BLaER1 treated with 17β-estradiol and CSF1 and Interleukin-3, amounts not matched to agents 10 nM and 100 nM (cell line): Measurements from ENCODE around the gene SNAPC2.

Experiments used
- H3K27ac ChIP-seq, 11 experiments: shearing (Covaris generic); formaldehyde crosslinking; 2 replicates each; pipeline ENCODE4 v1.8.1; 2022
- H3K27me3 ChIP-seq, 11 experiments: shearing (Covaris generic); formaldehyde crosslinking; 2 replicates each; pipeline ENCODE4 v1.8.1; 2022
- H3K36me3 ChIP-seq, 11 experiments: shearing (Covaris generic); formaldehyde crosslinking; 2 replicates each; pipeline ENCODE4 v1.8.1; 2022
- H3K4me1 ChIP-seq, 10 experiments: shearing (Covaris generic); formaldehyde crosslinking; 2 replicates each; pipeline ENCODE4 v1.8.1; 2022
- H3K4me2 ChIP-seq, 11 experiments: shearing (Covaris generic); formaldehyde crosslinking; 2 replicates each; pipeline ENCODE4 v1.8.1; 2022
- H3K4me3 ChIP-seq, 10 experiments: shearing (Covaris generic); formaldehyde crosslinking; 2 replicates each; pipeline ENCODE4 v1.8.1; 2022
- H3K9ac ChIP-seq, 11 experiments: shearing (Covaris generic); formaldehyde crosslinking; 2 replicates each; pipeline ENCODE4 v1.8.1; 2022
- H3K9me3 ChIP-seq, 11 experiments: shearing (Covaris generic); formaldehyde crosslinking; replicated peaks in 1 of 11; 2 replicates each; pipeline ENCODE4 v1.8.1; 2022
- H4K20me1 ChIP-seq, 11 experiments: shearing (Covaris generic); formaldehyde crosslinking; 2 replicates each; pipeline ENCODE4 v1.8.1; 2022
- Cebpa-rat ChIP-seq, 11 experiments: shearing (Covaris generic); IDR thresholded peaks; 2 replicates each; pipeline ENCODE4 v1.8.1; 2022

SNAPC2 gene

GRCh38 chr19:7941895-7942596, 21.9 kb downstream of the SNAPC2 start:
- peaks cover 37 to 54% (median 48%) of the 10 kb centered on the region in 11 experiments for H3K36me3 ChIP-seq
- peak overlapping the region in 4 of 11 experiments; percentile 92 to 97 (median 94); a peak in 5 of 22 replicates for H3K27ac ChIP-seq
- peaks cover 23 to 42% (median 28%) of the 10 kb centered on the region in 10 experiments for H3K4me1 ChIP-seq
- peak overlapping the region; percentile 78 to 98 (median 89) for H3K4me2 ChIP-seq
- H3K4me3 ChIP-seq, result peak overlapping the region; percentile 73 to 97 (median 92); a peak in 19 of 20 replicates
- H3K9ac ChIP-seq, result peak overlapping the region; percentile 90 to 98 (median 96); a peak in 20 of 22 replicates
- no peaks in the 10 kb centered on the region for H3K9me3 ChIP-seq
- H3K27me3 ChIP-seq, result no peaks in the 10 kb centered on the region
- TF ChIP-seq Cebpa-rat (IDR thresholded peaks at IDR 0.05), result no peak
- peaks cover 0 to 69% (median 49%) of the 10 kb centered on the region in 11 experiments; a peak in 18 of 22 replicates for H4K20me1 ChIP-seq

DNA sequence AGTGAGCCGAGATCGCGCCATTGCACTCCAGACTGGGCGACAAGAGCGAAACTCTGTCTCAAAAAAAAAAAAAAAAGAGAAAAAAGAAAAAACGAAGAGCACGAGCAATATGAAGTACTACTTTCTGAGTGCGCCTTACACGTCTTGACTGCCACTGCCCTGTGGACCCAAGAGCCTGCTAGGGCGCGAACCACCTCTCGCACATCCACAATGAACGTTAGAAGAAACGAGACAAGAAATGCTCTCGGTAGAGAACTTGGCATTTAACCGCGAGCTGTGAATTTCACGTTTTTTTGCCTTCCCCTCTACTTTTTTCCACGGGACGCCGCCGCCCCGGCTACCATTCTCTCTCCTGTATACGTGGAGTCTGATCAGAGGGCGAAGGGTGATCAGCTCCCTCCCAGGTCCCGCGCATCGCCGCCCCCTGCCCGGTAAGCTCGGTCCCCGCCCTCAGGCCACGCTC, 22.9 kb downstream of the SNAPC2 start:
- Histone ChIP-seq H3K9ac (peak overlapping the region; percentile 90 to 98 (median 96)), H3K9me3 (no peaks in the 10 kb centered on the region), H3K27me3 (no peaks in the 10 kb centered on the region), H3K36me3 (peaks cover 27 to 46% (median 38%) of the 10 kb centered on the region in 11 experiments), H3K4me1 (peaks cover 23 to 42% (median 28%) of the 10 kb centered on the region in 10 experiments), H4K20me1 (peaks cover 0 to 67% (median 39%) of the 10 kb centered on the region in 11 experiments; a peak in 15 of 22 replicates), H3K4me2 (peak overlapping the region; percentile 78 to 98 (median 89)), H3K27ac (peak overlapping the region; percentile 83 to 97 (median 92)), H3K4me3 (peak overlapping the region; percentile 73 to 97 (median 92))
- no peak for TF ChIP-seq Cebpa-rat (IDR thresholded peaks at IDR 0.05)

DNA sequence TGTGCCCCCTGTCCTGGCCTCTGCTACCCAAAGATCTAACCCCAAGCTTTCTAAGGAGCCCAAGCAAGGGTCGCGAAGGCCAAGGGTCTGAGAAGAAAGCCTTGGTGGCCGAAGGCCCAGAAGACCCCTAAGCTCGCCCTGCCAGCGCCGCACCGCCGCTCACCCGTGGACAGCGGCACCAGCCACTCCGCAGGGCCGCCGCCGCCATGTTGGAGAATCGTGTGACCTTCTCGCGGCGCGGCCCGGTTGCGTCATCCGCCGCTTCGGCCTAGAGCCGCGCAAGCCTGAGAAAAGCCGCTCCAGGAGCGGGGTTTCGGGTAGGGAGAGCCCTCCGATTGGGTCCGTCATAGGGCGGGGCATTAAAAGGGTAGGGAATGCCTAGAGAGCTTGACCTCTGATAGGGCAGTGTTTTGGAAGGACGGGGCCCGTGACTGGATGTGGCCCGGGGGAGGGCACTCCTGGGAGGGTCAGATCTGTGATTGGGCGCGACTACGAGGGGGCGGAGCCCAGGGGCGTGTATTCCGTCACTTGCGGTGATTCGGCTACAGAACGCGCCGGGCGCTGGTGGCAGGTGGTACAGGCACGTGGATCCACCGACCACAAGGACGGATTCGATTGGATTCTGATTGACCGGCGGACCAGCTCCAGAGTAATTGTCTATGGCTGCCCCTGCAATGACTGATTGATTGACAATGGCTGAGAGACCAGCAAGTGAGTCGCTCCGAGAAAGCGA, 23.5 kb downstream of the SNAPC2 start, which contains the start of gene TIMM44:
Gene TIMM44, minus strand, starts transcription at position 223 of the 733 bp plus-strand sequence. Its CDS starts 15 bp downstream, at position 208.
- peak within 1 kb of the TSS; percentile 83 to 97 (median 92) for H3K27ac ChIP-seq
- peaks cover 0 to 61% (median 33%) of the 10 kb centered on the region in 11 experiments; a peak in 15 of 22 replicates for H4K20me1 ChIP-seq
- peak; percentile 46 to 99 (median 96); a peak in 21 of 22 replicates for TF ChIP-seq Cebpa-rat (IDR thresholded peaks at IDR 0.05)
- peak within 1 kb of the TSS; percentile 73 to 97 (median 92) for H3K4me3 ChIP-seq
- H3K4me2 ChIP-seq, result peak within 1 kb of the TSS; percentile 78 to 98 (median 90)
- H3K4me1 ChIP-seq, result peaks cover 23 to 42% (median 28%) of the 10 kb centered on the region in 10 experiments
- no peaks in the 10 kb centered on the region for H3K27me3 ChIP-seq
- H3K9ac ChIP-seq, result peak within 1 kb of the TSS; percentile 90 to 98 (median 96)
- H3K36me3 ChIP-seq, result peaks cover 21 to 40% (median 32%) of the 10 kb centered on the region in 11 experiments
- no peaks in the 10 kb centered on the region for H3K9me3 ChIP-seq

- peaks cover 16 to 34% (median 25%) of the 10 kb centered on the region in 11 experiments for H3K36me3 ChIP-seq
- peak overlapping the region in 10 of 11 experiments; percentile 53 to 92 (median 84); a peak in 21 of 22 replicates for H3K27ac ChIP-seq
- peak overlapping the region; percentile 73 to 97 (median 92) for H3K4me3 ChIP-seq
- peaks cover 0 to 54% (median 28%) of the 10 kb centered on the region in 11 experiments; a peak in 15 of 22 replicates for H4K20me1 ChIP-seq
- H3K9ac ChIP-seq, result peak overlapping the region; percentile 51 to 98 (median 95)
- H3K4me1 ChIP-seq, result peaks cover 23 to 42% (median 28%) of the 10 kb centered on the region in 10 experiments
- H3K9me3 ChIP-seq, result no peaks in the 10 kb centered on the region
- no peak for TF ChIP-seq Cebpa-rat (IDR thresholded peaks at IDR 0.05)
- no peaks in the 10 kb centered on the region for H3K27me3 ChIP-seq
- H3K4me2 ChIP-seq, result peak overlapping the region; percentile 77 to 96 (median 84)
Measured at GRCh38 chr19:7944177-7944761, 24.1 kb downstream of the SNAPC2 start.

- Histone ChIP-seq H3K4me3 (no peak overlapping the region), H3K36me3 (peaks cover 0 to 4% (median 0%) of the 10 kb centered on the region in 11 experiments; a peak in 1 of 22 replicates), H3K4me1 (peaks cover 21 to 39% (median 28%) of the 10 kb centered on the region in 10 experiments), H4K20me1 (peaks cover 0 to 22% (median 8%) of the 10 kb centered on the region in 11 experiments; a peak in 11 of 22 replicates), H3K27me3 (no peaks in the 10 kb centered on the region), H3K4me2 (no peak overlapping the region), H3K27ac (no peak overlapping the region), H3K9me3 (no peaks in the 10 kb centered on the region), H3K9ac (no peak overlapping the region)
- no peak for TF ChIP-seq Cebpa-rat (IDR thresholded peaks at IDR 0.05)
Measured at GRCh38 chr19:7947939-7948338, 27.8 kb downstream of the SNAPC2 start.

GRCh38 chr19:7953060-7953459, 32.9 kb downstream of the SNAPC2 start:
- H3K4me3 ChIP-seq, result no peak overlapping the region
- H3K36me3 ChIP-seq, result peaks cover 4 to 23% (median 8%) of the 10 kb centered on the region in 11 experiments; a peak in 21 of 22 replicates
- peaks cover 20 to 39% (median 33%) of the 10 kb centered on the region in 10 experiments; a peak in 19 of 20 replicates for H3K4me1 ChIP-seq
- peaks cover 0 to 8% (median under 1%) of the 10 kb centered on the region in 11 experiments; a peak in 6 of 22 replicates for H4K20me1 ChIP-seq
- H3K27ac ChIP-seq, result peak overlapping the region in 5 of 11 experiments; percentile 1 to 54 (median 29); a peak in 7 of 22 replicates
- TF ChIP-seq Cebpa-rat (IDR thresholded peaks at IDR 0.05), result no peak
- H3K27me3 ChIP-seq, result no peaks in the 10 kb centered on the region
- H3K4me2 ChIP-seq, result peak overlapping the region; percentile 22 to 80 (median 62); a peak in 19 of 22 replicates
- H3K9ac ChIP-seq, result peak overlapping the region in 4 of 11 experiments; percentile 16 to 42 (median 25); a peak in 3 of 22 replicates
- H3K9me3 ChIP-seq, result no peaks in the 10 kb centered on the region

- H3K4me2 ChIP-seq, result peak overlapping the region in 4 of 11 experiments; percentile 23 to 58 (median 40); a peak in 5 of 22 replicates
- H3K4me3 ChIP-seq, result no peak overlapping the region
- no peak overlapping the region for H3K9ac ChIP-seq
- no peak for TF ChIP-seq Cebpa-rat (IDR thresholded peaks at IDR 0.05)
- peaks cover 20 to 43% (median 34%) of the 10 kb centered on the region in 10 experiments; a peak in 19 of 20 replicates for H3K4me1 ChIP-seq
- no peaks in the 10 kb centered on the region for H3K27me3 ChIP-seq
- H3K9me3 ChIP-seq, result no peaks in the 10 kb centered on the region
- H3K27ac ChIP-seq, result no peak overlapping the region
- H3K36me3 ChIP-seq, result peaks cover 9 to 28% (median 13%) of the 10 kb centered on the region in 11 experiments
- H4K20me1 ChIP-seq, result peaks cover 0 to 12% (median 3%) of the 10 kb centered on the region in 11 experiments; a peak in 6 of 22 replicates
Measured at GRCh38 chr19:7953576-7953975, 33.4 kb downstream of the SNAPC2 start.

GRCh38 chr19:7955696-7956095, 35.6 kb downstream of the SNAPC2 start:
- H3K36me3 ChIP-seq, result peaks cover 23 to 43% (median 31%) of the 10 kb centered on the region in 11 experiments
- H3K9me3 ChIP-seq, result no peaks in the 10 kb centered on the region
- no peaks in the 10 kb centered on the region for H3K27me3 ChIP-seq
- no peak for TF ChIP-seq Cebpa-rat (IDR thresholded peaks at IDR 0.05)
- H3K27ac ChIP-seq, result no peak overlapping the region; a peak in 1 of 22 replicates
- peaks cover 0 to 27% (median 9%) of the 10 kb centered on the region in 11 experiments; a peak in 11 of 22 replicates for H4K20me1 ChIP-seq
- H3K4me3 ChIP-seq, result no peak overlapping the region
- H3K9ac ChIP-seq, result no peak overlapping the region
- peaks cover 27 to 55% (median 41%) of the 10 kb centered on the region in 10 experiments for H3K4me1 ChIP-seq
- no peak overlapping the region for H3K4me2 ChIP-seq
